Pericardium fibroblast (primary cell): ENCODE results near the gene SLC4A11. TPM values are rescaled to one million over a fixed set of nuclear protein-coding genes. Genes with fewer than 3 reads are reported as not detected.

ENCODE experiments used
- total RNA-seq: library from RNA; depleted of rRNA; stranded (reverse); fragments of >200 nt; gene quantifications from 2 replicates; pipeline ENCODE4 v1.2.3, GENCODE V29; 2015

Gene SLC4A11
- total RNA-seq: 1.4 TPM in 2 replicates

DNA sequence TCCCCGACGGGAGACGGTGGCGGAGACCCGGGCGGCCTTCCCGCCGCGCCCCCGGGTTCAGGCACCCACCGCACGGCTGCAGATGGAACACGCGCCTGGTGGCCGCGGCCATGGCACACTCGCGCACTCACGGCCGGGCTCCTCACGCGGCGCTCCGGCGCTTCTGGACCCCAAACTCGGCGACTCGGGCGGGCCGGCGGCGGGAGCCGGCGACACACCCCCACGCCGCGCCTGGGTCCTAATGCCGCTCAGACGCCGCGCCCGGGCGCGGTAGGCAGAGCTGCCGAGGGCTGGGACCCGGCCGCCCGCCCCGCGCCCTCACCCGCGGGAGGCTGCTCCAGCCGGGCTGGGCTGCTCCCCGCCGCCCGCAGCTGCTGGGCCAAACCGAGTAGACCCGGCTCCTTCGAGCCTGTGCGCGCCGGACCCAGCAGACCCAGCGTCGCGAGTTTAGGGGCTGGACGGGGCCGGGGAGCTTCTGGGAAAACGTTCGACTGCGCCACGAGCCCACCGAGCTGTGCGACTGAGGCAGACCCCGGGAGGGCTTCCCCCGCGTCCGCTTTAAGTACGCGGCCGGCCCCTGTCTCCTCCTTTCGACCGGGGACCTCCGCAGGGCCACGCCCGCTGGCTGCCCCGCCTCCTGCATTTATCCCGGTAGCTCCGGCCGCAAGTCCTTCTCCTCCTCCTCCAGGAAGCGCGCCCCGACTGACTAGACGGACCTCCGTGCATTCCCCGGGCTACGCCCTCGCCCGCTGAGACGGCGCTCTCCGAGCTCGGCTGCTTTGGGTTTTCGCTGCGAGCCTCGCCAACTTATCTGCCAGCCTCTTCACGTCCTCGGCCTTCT is at the start of gene SLC4A11:
SLC4A11 (minus strand) TSS at position 165 of the 841 bp plus-strand sequence; CDS start at position 112, 53 bp downstream.

DNA sequence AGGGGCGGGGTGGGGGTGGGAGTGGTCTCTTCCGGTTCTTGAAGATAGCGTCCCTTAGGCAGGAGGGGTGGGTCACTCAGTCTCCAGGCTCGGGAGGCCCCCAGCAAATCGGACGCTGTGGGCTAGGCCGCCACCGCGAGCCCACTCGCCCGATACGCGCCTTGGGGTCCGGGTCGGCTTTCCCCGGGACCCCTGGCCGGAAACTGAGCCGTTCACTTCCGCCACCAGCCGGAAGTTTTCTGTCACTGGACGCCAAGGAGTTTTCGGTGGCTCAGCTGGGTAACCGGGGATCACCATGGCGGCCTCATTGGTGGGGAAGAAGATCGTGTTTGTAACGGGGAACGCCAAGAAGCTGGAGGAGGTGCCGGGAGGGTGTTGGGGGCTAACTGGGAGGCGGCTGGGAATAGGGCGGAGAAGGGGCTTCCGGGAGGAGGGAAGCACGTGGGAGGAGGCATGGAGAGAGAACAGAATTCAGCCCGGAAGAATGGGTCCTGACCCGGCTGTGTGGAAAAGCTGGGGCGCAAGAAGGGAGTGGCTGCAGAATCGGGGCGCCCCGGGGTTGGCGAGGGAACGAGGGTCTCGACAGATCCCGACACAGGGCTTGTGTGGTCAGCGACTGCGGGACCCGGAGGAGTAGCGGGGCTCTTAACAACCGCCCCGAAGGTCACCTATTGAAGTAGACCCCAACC is 29.6 kb downstream of the SLC4A11 start, which contains the start of gene ITPA:
ITPA (plus strand) TSS at position 242 of the 689 bp plus-strand sequence; CDS start at position 296, 54 bp downstream.

DNA sequence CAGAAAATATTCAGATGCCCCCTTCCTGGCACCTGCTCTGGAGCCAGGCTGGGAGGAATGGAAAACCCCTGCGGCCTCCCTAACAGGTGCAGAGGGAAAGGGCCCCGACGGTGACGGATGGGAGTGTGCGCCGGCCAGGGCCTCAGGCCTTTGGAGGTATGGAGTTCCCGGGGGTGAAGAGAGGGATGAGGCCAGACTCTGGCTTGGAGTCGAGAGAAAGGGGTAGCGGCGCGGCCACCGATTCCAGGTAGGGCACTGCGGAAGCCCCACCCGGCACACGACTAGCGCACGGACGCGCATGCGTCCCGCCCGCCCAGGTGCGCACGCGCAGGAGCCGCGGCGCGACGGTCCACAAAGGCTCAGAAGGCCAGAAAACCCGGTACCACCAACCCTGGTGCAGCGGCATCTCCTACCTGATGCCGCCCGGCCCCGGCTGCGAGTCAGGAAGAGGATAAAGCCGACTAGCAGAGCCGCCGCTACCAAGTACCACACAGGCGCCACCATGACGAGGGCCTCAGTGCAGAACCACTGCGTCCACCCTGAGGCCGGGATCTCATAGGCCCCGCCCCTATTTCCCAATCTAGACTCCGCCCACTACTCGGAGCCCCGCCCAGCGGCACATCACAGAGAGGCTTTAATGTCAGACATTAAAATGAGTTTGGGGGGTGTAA is 34.7 kb downstream of the SLC4A11 start, which contains the start of gene DDRGK1:
DDRGK1 (minus strand) TSS at position 559 of the 671 bp plus-strand sequence; CDS start at position 504, 55 bp downstream.

Other genes starting within 250 kb of the SLC4A11 start
- gene GNRH2, start 195.6 kb downstream of the SLC4A11 start, total RNA-seq: not detected in 2 replicates
- 43.1 and 59.0 TPM in 2 replicates for gene MRPS26, start 193.1 kb downstream of the SLC4A11 start, total RNA-seq
- not detected in 2 replicates for gene OXT, start 167.6 kb downstream of the SLC4A11 start, total RNA-seq
- not detected in 2 replicates for gene AVP, start 154.5 kb downstream of the SLC4A11 start, total RNA-seq
- 5.5 and 13.9 TPM in 2 replicates for gene FASTKD5, start 79.3 kb downstream of the SLC4A11 start, total RNA-seq
- gene UBOX5, start 79.3 kb downstream of the SLC4A11 start, total RNA-seq: 4.0 and 4.6 TPM in 2 replicates
- 5.1 and 5.7 TPM in 2 replicates for gene LZTS3, start 65.6 kb downstream of the SLC4A11 start, total RNA-seq
- gene DDRGK1, start 34.5 kb downstream of the SLC4A11 start, total RNA-seq: 44.4 and 54.8 TPM in 2 replicates
- gene ITPA, start 29.7 kb downstream of the SLC4A11 start, total RNA-seq: 39.9 and 44.3 TPM in 2 replicates
- 10.0 and 11.4 TPM in 2 replicates for gene DNAAF9, start 168.5 kb upstream of the SLC4A11 start, total RNA-seq
- gene ATRN, start 231.8 kb upstream of the SLC4A11 start, total RNA-seq: 23.3 and 28.0 TPM in 2 replicates